Hematopoietic multipotent progenitor cell treated with erythropoietin and hydrocortisone succinate and interleukin-3 and kit ligand, for 8 days (in vitro differentiated cells): ENCODE results near the gene ACTR2.
A peak's percentile ranks its signal among the peaks of the same experiment; 100 is the strongest.

Experiments used
- DNase-seq: peaks from one replicate; pipeline ENCODE4 v3.0.0-alpha.2; 2015

Gene ACTR2

GRCh38 chr2:65282477-65283053 lies 54.9 kb downstream of the ACTR2 start:
- no peak for DNase-seq

GRCh38 chr2:65287364-65287763 lies 59.7 kb downstream of the ACTR2 start:
- DNase-seq = no peak

- DNase-seq = no peak
Observed at GRCh38 chr2:65291216-65292105, 63.8 kb downstream of the ACTR2 start.

- no peak for DNase-seq
Observed at GRCh38 chr2:65292106-65292400, 64.4 kb downstream of the ACTR2 start.

- no peak for DNase-seq
Observed at GRCh38 chr2:65292461-65293011, 64.9 kb downstream of the ACTR2 start.

GRCh38 chr2:65293376-65293775 lies 65.7 kb downstream of the ACTR2 start:
- no peak for DNase-seq

- DNase-seq = no peak
Observed at GRCh38 chr2:65294136-65294535, 66.5 kb downstream of the ACTR2 start.

- no peak for DNase-seq
Observed at GRCh38 chr2:65294701-65295100, 67.1 kb downstream of the ACTR2 start.

- peak; percentile 12 for DNase-seq
Observed at GRCh38 chr2:65296971-65297370, 69.3 kb downstream of the ACTR2 start.

- DNase-seq = no peak
Observed at GRCh38 chr2:65297544-65297943, 69.9 kb downstream of the ACTR2 start.

GRCh38 chr2:65298089-65298488 lies 70.5 kb downstream of the ACTR2 start:
- no peak for DNase-seq

GRCh38 chr2:65299246-65299645 lies 71.6 kb downstream of the ACTR2 start:
- DNase-seq = peak; percentile 60

- DNase-seq = no peak
Observed at GRCh38 chr2:65300134-65300760, 72.6 kb downstream of the ACTR2 start.

GRCh38 chr2:65300761-65301711 lies 73.4 kb downstream of the ACTR2 start:
- no peak for DNase-seq

- no peak for DNase-seq
Observed at GRCh38 chr2:65305934-65306333, 78.3 kb downstream of the ACTR2 start.

GRCh38 chr2:65309699-65310098 lies 82.1 kb downstream of the ACTR2 start:
- DNase-seq = no peak

GRCh38 chr2:65311049-65311448 lies 83.4 kb downstream of the ACTR2 start:
- no peak for DNase-seq

- DNase-seq = no peak
Observed at GRCh38 chr2:65311596-65311995, 84.0 kb downstream of the ACTR2 start.

- DNase-seq = no peak
Observed at GRCh38 chr2:65313126-65313953, 85.7 kb downstream of the ACTR2 start.

GRCh38 chr2:65313954-65314256 lies 86.3 kb downstream of the ACTR2 start:
- no peak for DNase-seq

- no peak for DNase-seq
Observed at GRCh38 chr2:65314801-65315441, 87.3 kb downstream of the ACTR2 start.

- DNase-seq = no peak
Observed at GRCh38 chr2:65316072-65316471, 88.4 kb downstream of the ACTR2 start.
